A549 (cell line): ENCODE results near the gene CCDC71L.

Experiments used
- CBX2 ChIP-seq: fragments of 200-600 bp; sonication (generic); IDR thresholded peaks from 2 replicates; pipeline ENCODE4 v1.6.1; 2016; ENCODE audit warnings: low read depth, mild to moderate bottlenecking, borderline replicate concordance
- CEBPB ChIP-seq, 2 experiments: fragments of >200 bp in 1 of 2; sonication (Bioruptor Twin) in 1 of 2; formaldehyde crosslinking in 1 of 2; IDR thresholded peaks; 2 replicates each; pipeline ENCODE4 v1.6.1; 2012 to 2016
- MAZ ChIP-seq: fragments of 150-350 bp; IDR thresholded peaks from 2 replicates; pipeline ENCODE4 v1.6.1; 2014; ENCODE audit warnings: antibody characterized with exemption, low read depth, low read length, borderline replicate concordance
- SMC3 ChIP-seq: fragments of >200 bp; sonication (Bioruptor Twin); formaldehyde crosslinking; IDR thresholded peaks from 3 replicates; pipeline ENCODE4 v1.6.1; 2018; ENCODE audit warnings: inconsistent platforms
- TF ChIP-seq, protein P1 (sequence below): fragments of >200 bp; sonication (Bioruptor Twin); formaldehyde crosslinking; IDR thresholded peaks from 3 replicates; pipeline ENCODE4 v1.5.1; 2016

DNA sequence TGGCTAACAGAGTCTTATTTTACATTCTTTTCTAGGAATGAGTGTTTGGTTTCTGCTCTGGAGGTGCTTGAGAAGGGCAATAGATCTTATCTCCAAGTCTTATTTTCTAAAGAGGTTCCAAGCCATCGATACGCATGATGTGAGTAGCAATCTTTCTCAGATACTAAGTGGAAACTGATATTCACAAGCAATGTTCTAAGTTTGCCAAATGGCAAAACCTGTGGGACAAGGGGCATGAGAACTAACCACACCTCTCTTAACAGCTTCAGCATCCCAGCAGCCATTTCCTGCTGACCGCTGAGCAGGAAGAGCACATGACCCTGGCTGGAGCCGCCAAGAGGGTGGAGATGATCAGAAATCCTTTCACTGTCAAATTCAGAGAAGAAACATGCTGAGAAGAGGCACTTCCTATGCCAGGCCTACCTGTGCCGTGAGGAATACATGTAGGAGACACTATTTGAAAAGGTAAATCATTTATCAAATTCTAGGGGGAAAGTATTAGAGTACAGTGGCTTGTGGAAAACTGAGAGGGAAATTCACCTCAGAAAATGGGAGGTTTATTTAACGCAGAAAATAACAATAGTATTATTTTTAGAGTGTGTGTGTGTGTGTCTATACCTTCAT, 35.2 kb downstream of the CCDC71L start:
- TF ChIP-seq CBX2 (no peak), CEBPB (IDR thresholded peaks at IDR 0.05) (no peak), MAZ (no peak), SMC3 (no peak)
- TF ChIP-seq, protein P1, sequence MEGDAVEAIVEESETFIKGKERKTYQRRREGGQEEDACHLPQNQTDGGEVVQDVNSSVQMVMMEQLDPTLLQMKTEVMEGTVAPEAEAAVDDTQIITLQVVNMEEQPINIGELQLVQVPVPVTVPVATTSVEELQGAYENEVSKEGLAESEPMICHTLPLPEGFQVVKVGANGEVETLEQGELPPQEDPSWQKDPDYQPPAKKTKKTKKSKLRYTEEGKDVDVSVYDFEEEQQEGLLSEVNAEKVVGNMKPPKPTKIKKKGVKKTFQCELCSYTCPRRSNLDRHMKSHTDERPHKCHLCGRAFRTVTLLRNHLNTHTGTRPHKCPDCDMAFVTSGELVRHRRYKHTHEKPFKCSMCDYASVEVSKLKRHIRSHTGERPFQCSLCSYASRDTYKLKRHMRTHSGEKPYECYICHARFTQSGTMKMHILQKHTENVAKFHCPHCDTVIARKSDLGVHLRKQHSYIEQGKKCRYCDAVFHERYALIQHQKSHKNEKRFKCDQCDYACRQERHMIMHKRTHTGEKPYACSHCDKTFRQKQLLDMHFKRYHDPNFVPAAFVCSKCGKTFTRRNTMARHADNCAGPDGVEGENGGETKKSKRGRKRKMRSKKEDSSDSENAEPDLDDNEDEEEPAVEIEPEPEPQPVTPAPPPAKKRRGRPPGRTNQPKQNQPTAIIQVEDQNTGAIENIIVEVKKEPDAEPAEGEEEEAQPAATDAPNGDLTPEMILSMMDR, result no peak
